HCT116 (cell line): Measurements from ENCODE around the gene PGC. TPM values are rescaled to one million over a fixed set of nuclear protein-coding genes. Genes with fewer than 3 reads are reported as not detected.
A peak's percentile ranks its signal among the peaks of the same experiment; 100 is the strongest.

ENCODE experiments used
- ATAC-seq: fragments of 200-7000 bp; cut with Tn5 transposase; 2 replicates; pipeline ENCODE4 v1.9.1; 2020; ENCODE audit warnings: mild to moderate bottlenecking, moderate library complexity
- BruUV-seq: library from RNA; stranded (reverse); fragments of 400-500 nt; replicated peaks from 2 replicates; lab custom pipeline; 2021; lab: Mats Ljungman, UMichigan
- CTCF ChIA-PET: fragments of 300-600 bp; sonication (Branson Sonifier 250); formaldehyde crosslinking; loops from one replicate; lab custom pipeline; 2021; ENCODE audit warnings: antibody characterized with exemption; lab: Charles Lee
- POLR2A ChIA-PET: fragments of 300-600, 350-600 bp; sonication (Branson Sonifier 250); formaldehyde crosslinking; loops from one replicate; lab custom pipeline; 2021; ENCODE audit warnings: antibody characterized with exemption; lab: Charles Lee
- RAD21 ChIA-PET, 2 experiments: fragments of 300-600 bp; sonication (Branson Sonifier 250); formaldehyde crosslinking; loops; one replicate each; lab custom pipeline; 2023; ENCODE audit warnings: low total read pairs in 2 of 2; ENCODE audit not compliant: uncharacterized antibody in 2 of 2, unreplicated experiment in 2 of 2, low non-redundant PET in 1 of 2; lab: Charles Lee
- DNase-seq: peaks from one replicate; pipeline ENCODE4 v3.0.0-alpha.2; 2010; ENCODE audit warnings: low read depth, low spot score
- H2AFZ ChIP-seq: fragments of 200-600 bp; shearing (Covaris generic), sonication (generic); 2 replicates; pipeline ENCODE4 v1.6.1; 2017; ENCODE audit warnings: low read depth, mixed run types, mixed read lengths, antibody characterized with exemption, low read length; ENCODE audit not compliant: poor library complexity, severe bottlenecking
- H3K27ac ChIP-seq: 2 replicates; pipeline ENCODE4 v1.5.1; 2012; ENCODE audit warnings: low read depth, low read length
- H3K27me3 ChIP-seq: fragments of 200-600 bp; sonication (generic); 2 replicates; pipeline ENCODE4 v1.6.1; 2016; ENCODE audit warnings: mixed run types, low read length, mixed read lengths; ENCODE audit not compliant: insufficient read depth
- H3K36me3 ChIP-seq, 2 experiments: fragments of 200-500 bp in 1 of 2; fragments of 200-600 bp in 1 of 2; sonication (Bioruptor generic) in 1 of 2; sonication (generic) in 1 of 2; 2 replicates each; pipeline versions ENCODE4 v1.5.1 to v1.6.1; 2014 to 2016; ENCODE audit warnings: low read length in 2 of 2, inconsistent platforms in 1 of 2, mixed read lengths in 1 of 2, mixed run types in 1 of 2; ENCODE audit not compliant: insufficient read depth in 2 of 2, control insufficient read depth in 1 of 2
- H3K4me1 ChIP-seq, 2 experiments: fragments of 200-600 bp in 1 of 2; sonication (generic) in 1 of 2; 2 replicates each; pipeline versions ENCODE4 v1.5.1 to v1.6.1; 2012 to 2017; ENCODE audit warnings: low read length in 2 of 2, inconsistent platforms in 1 of 2, mild to moderate bottlenecking in 1 of 2, mixed read lengths in 1 of 2, mixed run types in 1 of 2, moderate library complexity in 1 of 2; ENCODE audit not compliant: insufficient read depth in 2 of 2, control insufficient read depth in 1 of 2
- H3K4me2 ChIP-seq: fragments of 200-600 bp; sonication (generic); 2 replicates; pipeline ENCODE4 v1.6.1; 2017; ENCODE audit warnings: mixed run types, low read length, mixed read lengths
- H3K4me3 ChIP-seq, 2 experiments: fragments of 200-600 bp in 1 of 2; sonication (generic) in 1 of 2; replicated peaks in 1 of 2; 2 replicates each; pipeline ENCODE4 v1.5.1; 2011 to 2016; ENCODE audit warnings: low read length in 2 of 2, control low read depth in 1 of 2, low read depth in 1 of 2, mild to moderate bottlenecking in 1 of 2, mixed read lengths in 1 of 2, mixed run types in 1 of 2
- H3K79me2 ChIP-seq: fragments of 200-600 bp; sonication (generic); 2 replicates; pipeline ENCODE4 v1.6.1; 2017; ENCODE audit warnings: mild to moderate bottlenecking, mixed run types, low read length, moderate library complexity, mixed read lengths; ENCODE audit not compliant: insufficient read depth
- H3K9ac ChIP-seq: fragments of 200-600 bp; sonication (generic); 2 replicates; pipeline ENCODE4 v1.6.1; 2016; ENCODE audit warnings: low read length, mixed read lengths
- H3K9me2 ChIP-seq: fragments of 200-600 bp; sonication (generic), shearing (Covaris generic); 2 replicates; pipeline ENCODE4 v1.6.1; 2017; ENCODE audit warnings: mixed run types, mild to moderate bottlenecking, moderate library complexity; ENCODE audit not compliant: insufficient read depth
- H3K9me3 ChIP-seq, 2 experiments: fragments of 200-500 bp in 1 of 2; fragments of 200-600 bp in 1 of 2; sonication (Bioruptor generic) in 1 of 2; sonication (generic) in 1 of 2; 2 replicates each; pipeline ENCODE4 v1.6.1; 2014 to 2017; ENCODE audit warnings: low read length in 2 of 2, mixed read lengths in 2 of 2, inconsistent platforms in 1 of 2, low read depth in 1 of 2, mild to moderate bottlenecking in 1 of 2, mixed run types in 1 of 2, moderate library complexity in 1 of 2; ENCODE audit not compliant: control insufficient read depth in 1 of 2, insufficient read depth in 1 of 2
- H4K20me1 ChIP-seq: fragments of 200-600 bp; sonication (generic), shearing (Covaris generic); 2 replicates; pipeline ENCODE4 v1.6.1; 2017; ENCODE audit warnings: mixed run types, mild to moderate bottlenecking, moderate library complexity; ENCODE audit not compliant: insufficient read depth
- CEBPB ChIP-seq: IDR thresholded peaks from 2 replicates; pipeline ENCODE4 v1.6.1; 2012; ENCODE audit warnings: low read depth
- CTCF ChIP-seq, 3 experiments: fragments of 200-600 bp in 1 of 3; sonication (generic) in 1 of 3; IDR thresholded peaks in 2 of 3; conservative IDR thresholded peaks in 1 of 3; 2 replicates each; pipeline ENCODE4 v1.5.1; 2012 to 2017; ENCODE audit warnings: low read depth in 2 of 3, low read length in 2 of 3, antibody characterized with exemption in 1 of 3, borderline replicate concordance in 1 of 3, control low read depth in 1 of 3, mild to moderate bottlenecking in 1 of 3, mixed read lengths in 1 of 3, mixed run types in 1 of 3, moderate library complexity in 1 of 3; ENCODE audit not compliant: insufficient read depth in 1 of 3
- EGR1 ChIP-seq: IDR thresholded peaks from 2 replicates; pipeline ENCODE4 v1.6.1; 2012; ENCODE audit warnings: low read depth
- FOSL1 ChIP-seq: IDR thresholded peaks from 2 replicates; pipeline ENCODE4 v1.6.1; 2012; ENCODE audit warnings: low read depth
- JUND ChIP-seq: IDR thresholded peaks from 2 replicates; pipeline ENCODE4 v1.6.1; 2012
- RAD21 ChIP-seq: IDR thresholded peaks from 2 replicates; pipeline ENCODE4 v1.6.1; 2012; ENCODE audit warnings: low read depth, mild to moderate bottlenecking
- YY1 ChIP-seq: IDR thresholded peaks from 2 replicates; pipeline ENCODE4 v1.6.1; 2011; ENCODE audit warnings: low read length, low read depth, moderate library complexity, mild to moderate bottlenecking; ENCODE audit not compliant: insufficient replicate concordance; ENCODE audit errors: extremely low read depth
- ZNF274 ChIP-seq: fragments of 200-500 bp; sonication (Bioruptor generic); IDR thresholded peaks from 2 replicates; pipeline ENCODE4 v1.6.1; 2014; ENCODE audit warnings: mild to moderate bottlenecking, low read depth, low read length, inconsistent platforms
- intact Hi-C: fragments of 100-400 bp; cut with micrococcal nuclease; formaldehyde crosslinking; loops from 2 replicates; pipeline ENCODE4 v1.10.0; 2022
- total RNA-seq: library from RNA; stranded (reverse); gene quantifications from one replicate; pipeline ENCODE4 v1.2.1, GENCODE V29; 2021; ENCODE audit not compliant: unreplicated experiment
- TF ChIP-seq, protein P1 (sequence below): IDR thresholded peaks from 2 replicates; pipeline ENCODE4 v1.6.1; 2011; ENCODE audit warnings: mild to moderate bottlenecking, low read length, moderate library complexity; ENCODE audit not compliant: insufficient replicate concordance; ENCODE audit errors: extremely low read depth

The PGC gene
- total RNA-seq, 1 experiment from 2014 or later = 1.2 TPM

GRCh38 chr6:41737591-41738130 lies 9.5 kb downstream of the PGC start:
- H3K4me1 ChIP-seq = peaks cover 18 to 43% of the 10 kb centered on the region in 2 experiments
- H3K79me2 ChIP-seq = no peaks in the 10 kb centered on the region
- ChIA-PET RAD21 (no interaction called here), POLR2A (no interaction called here), CTCF (interaction anchor here (0.9 kb wide), 1 partner anchor 32 kb away, joined by 3 read pairs; no protein-coding TSS in a partner anchor)
- no peak overlapping the region for H3K9ac ChIP-seq
- TF ChIP-seq JUND (no peak), ZNF274 (no peak), FOSL1 (no peak), CTCF (IDR thresholded peaks at IDR 0.05 in 2 of 3, conservative IDR thresholded peaks at IDR 0.05 in 1 of 3; ENCODE audit: borderline replicate concordance in 1 of 3, insufficient read depth in 1 of 3, low read depth in 2 of 3, low read length in 2 of 3) (no peak)
- no peaks in the 10 kb centered on the region for H4K20me1 ChIP-seq
- intact Hi-C loops = no loop called here
- no peak overlapping the region for H2AFZ ChIP-seq
- H3K9me3 ChIP-seq = no peaks in the 10 kb centered on the region
- H3K27ac ChIP-seq = no peak overlapping the region
- no peaks in the 10 kb centered on the region for H3K9me2 ChIP-seq
- no peak overlapping the region for H3K4me2 ChIP-seq
- no peak overlapping the region for H3K4me3 ChIP-seq
- no TSS peak for BruUV-seq
- DNase-seq (no peak), ATAC-seq (no peak)
- no peaks in the 10 kb centered on the region for H3K36me3 ChIP-seq
- no peaks in the 10 kb centered on the region for H3K27me3 ChIP-seq

DNA sequence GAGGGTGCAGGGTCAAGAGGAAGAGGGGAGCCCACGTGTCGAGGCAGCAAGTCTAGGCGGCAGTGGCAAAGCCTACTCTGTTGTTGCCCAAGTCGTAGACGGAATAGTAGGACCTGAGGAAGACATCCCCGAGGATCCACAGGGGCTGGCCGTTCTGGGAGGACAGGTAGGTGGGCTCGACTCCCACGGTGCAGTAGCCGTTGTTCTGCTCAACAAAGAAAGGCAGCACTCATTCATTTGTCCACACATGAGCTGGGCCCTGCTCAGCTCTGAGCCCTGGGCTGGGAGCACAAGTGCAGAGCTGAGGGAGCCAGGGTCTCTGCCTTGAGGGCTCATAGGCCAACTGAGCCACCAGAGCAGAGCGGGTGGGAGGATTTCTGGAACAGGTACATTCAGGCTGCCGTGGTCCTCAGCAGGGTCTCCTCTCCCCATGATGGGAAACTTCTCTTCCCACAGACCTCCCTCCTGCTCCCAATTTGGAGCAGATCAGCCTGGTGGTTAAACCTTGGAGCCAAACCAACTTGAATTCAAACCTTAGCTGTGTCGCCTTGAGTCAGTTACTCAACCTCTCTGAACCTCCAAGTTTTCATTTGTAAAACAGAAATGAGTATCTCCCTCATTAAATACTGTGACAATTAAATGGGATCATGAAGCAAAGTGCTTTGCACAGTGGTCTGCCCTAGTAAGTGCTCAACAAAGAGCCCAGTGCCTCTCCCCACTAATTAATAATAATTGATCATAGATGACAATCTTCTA lies 10.2 kb downstream of the PGC start:
- no peak overlapping the region for H3K27ac ChIP-seq
- POLR2A ChIA-PET = no interaction called here
- RAD21 ChIA-PET = interaction anchor here in 1 of 2 experiments (0.5 kb wide), 1 partner anchor 30 kb away, joined by 3 read pairs; no protein-coding TSS in a partner anchor

More for the DNA sequence above, 10.2 kb downstream of the PGC start:
- H3K9me3 ChIP-seq = no peaks in the 10 kb centered on the region
- DNase-seq (no peak), ATAC-seq (no peak)
- no peaks in the 10 kb centered on the region for H3K36me3 ChIP-seq
- peak overlapping the region; percentile 87 for H2AFZ ChIP-seq
- no TSS peak for BruUV-seq
- no peak overlapping the region for H3K9ac ChIP-seq
- no peak overlapping the region for H3K4me3 ChIP-seq
- intact Hi-C loops = no loop called here
- H3K4me2 ChIP-seq = no peak overlapping the region
- CTCF ChIA-PET = no interaction called here
- H3K27me3 ChIP-seq = no peaks in the 10 kb centered on the region
- H3K4me1 ChIP-seq = peaks cover 17 to 38% of the 10 kb centered on the region in 2 experiments
- TF ChIP-seq FOSL1 = no peak
- no peak for TF ChIP-seq CEBPB
- TF ChIP-seq, protein P1, sequence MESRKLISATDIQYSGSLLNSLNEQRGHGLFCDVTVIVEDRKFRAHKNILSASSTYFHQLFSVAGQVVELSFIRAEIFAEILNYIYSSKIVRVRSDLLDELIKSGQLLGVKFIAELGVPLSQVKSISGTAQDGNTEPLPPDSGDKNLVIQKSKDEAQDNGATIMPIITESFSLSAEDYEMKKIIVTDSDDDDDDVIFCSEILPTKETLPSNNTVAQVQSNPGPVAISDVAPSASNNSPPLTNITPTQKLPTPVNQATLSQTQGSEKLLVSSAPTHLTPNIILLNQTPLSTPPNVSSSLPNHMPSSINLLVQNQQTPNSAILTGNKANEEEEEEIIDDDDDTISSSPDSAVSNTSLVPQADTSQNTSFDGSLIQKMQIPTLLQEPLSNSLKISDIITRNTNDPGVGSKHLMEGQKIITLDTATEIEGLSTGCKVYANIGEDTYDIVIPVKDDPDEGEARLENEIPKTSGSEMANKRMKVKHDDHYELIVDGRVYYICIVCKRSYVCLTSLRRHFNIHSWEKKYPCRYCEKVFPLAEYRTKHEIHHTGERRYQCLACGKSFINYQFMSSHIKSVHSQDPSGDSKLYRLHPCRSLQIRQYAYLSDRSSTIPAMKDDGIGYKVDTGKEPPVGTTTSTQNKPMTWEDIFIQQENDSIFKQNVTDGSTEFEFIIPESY = no peak
- no peak for TF ChIP-seq YY1
- no peak for TF ChIP-seq EGR1
- no peak for TF ChIP-seq RAD21
- H4K20me1 ChIP-seq = no peaks in the 10 kb centered on the region
- H3K79me2 ChIP-seq = no peaks in the 10 kb centered on the region
- H3K9me2 ChIP-seq = no peaks in the 10 kb centered on the region
